GM18858 (cell line): ENCODE measurements around the gene MSH5.

Source experiments
- ATAC-seq: cut with Tn5 transposase; IDR thresholded peaks from one replicate; pipeline ENCODE4 v1.9.1; 2021; ENCODE audit not compliant: unreplicated experiment

Gene MSH5

GRCh38 chr6:31752739-31753319 lies 13.0 kb downstream of the MSH5 start:
- ATAC-seq: no peak

GRCh38 chr6:31758281-31758680 lies 18.5 kb downstream of the MSH5 start:
- ATAC-seq: no peak

- ATAC-seq: no peak
These were observed 21.0 kb downstream of the MSH5 start for GRCh38 chr6:31760790-31761189.

GRCh38 chr6:31761343-31761742 lies 21.5 kb downstream of the MSH5 start:
- no peak for ATAC-seq

- ATAC-seq: no peak
These were observed 22.6 kb downstream of the MSH5 start, which contains the start of gene SAPCD1 for GRCh38 chr6:31762356-31762755. SAPCD1 (plus strand) TSS chr6:31762656; CDS start chr6:31763055, 399 bp downstream.

GRCh38 chr6:31762878-31763618 lies 23.2 kb downstream of the MSH5 start:
- ATAC-seq: no peak

- ATAC-seq: no peak
These were observed 23.8 kb downstream of the MSH5 start for GRCh38 chr6:31763619-31763940.

- ATAC-seq: no peak
These were observed 24.4 kb downstream of the MSH5 start for GRCh38 chr6:31764198-31764597.

- no peak for ATAC-seq
These were observed 25.7 kb downstream of the MSH5 start for GRCh38 chr6:31765559-31765909.

- ATAC-seq: no peak
These were observed 26.3 kb downstream of the MSH5 start for GRCh38 chr6:31765910-31766794.

- no peak for ATAC-seq
These were observed 27.4 kb downstream of the MSH5 start for GRCh38 chr6:31767096-31767645.

- no peak for ATAC-seq
These were observed 28.8 kb downstream of the MSH5 start for GRCh38 chr6:31768363-31769257.

- no peak for ATAC-seq
These were observed 30.0 kb downstream of the MSH5 start for GRCh38 chr6:31769684-31770371.

GRCh38 chr6:31770860-31771259 lies 31.1 kb downstream of the MSH5 start:
- ATAC-seq: no peak

- ATAC-seq: no peak
These were observed 32.2 kb downstream of the MSH5 start for GRCh38 chr6:31771992-31772358.

- ATAC-seq: no peak
These were observed 35.4 kb downstream of the MSH5 start for GRCh38 chr6:31775184-31775583.

- no peak for ATAC-seq
These were observed 36.1 kb downstream of the MSH5 start for GRCh38 chr6:31775633-31776484.

- ATAC-seq: no peak
These were observed 36.7 kb downstream of the MSH5 start for GRCh38 chr6:31776485-31776988.
